GM12878 (cell line): ENCODE data around the gene C1orf52. TPM values are rescaled to one million over a fixed set of nuclear protein-coding genes. Genes with fewer than 3 reads are reported as not detected.
A peak's percentile ranks its signal among the peaks of the same experiment; 100 is the strongest.

Experiments
- PBX3 ChIP-seq: IDR thresholded peaks from 2 replicates; pipeline ENCODE4 v1.6.1; 2011; ENCODE audit warnings: mild to moderate bottlenecking, low read depth, low read length, moderate library complexity; ENCODE audit not compliant: insufficient replicate concordance
- polyA plus RNA-seq, 11 experiments: library from polyadenylated mRNA; depleted of rRNA in 4 of 11; unstranded in 6 of 11; stranded (reverse) in 5 of 11; fragments of >200 nt; fragmentation: Nextera tagmentation in 4 of 11; fragmentation: Illumina TruSeq in 1 of 11; extraction: Ambion mirVana in 4 of 11; extraction: Trizol in 1 of 11; gene quantifications; 1 replicate in 1 of 11; 2 replicates in 10 of 11; pipeline versions ENCODE4 v1.2.1 to v1.2.3, GENCODE V29; 2011 to 2016; ENCODE audit warnings: inconsistent platforms in 2 of 11, missing spikeins in 2 of 11, low read depth in 1 of 11
- small RNA-seq: library from RNA; depleted of rRNA; stranded (forward); fragments of <200 nt; gene quantifications from one replicate; pipeline ENCODE3, GENCODE V24; 2014
- total RNA-seq, 4 experiments: library from RNA; depleted of rRNA in 3 of 4; stranded (reverse); fragments of >200 nt in 3 of 4; fragmentation: Illumina TruSeq in 1 of 4; extraction: Trizol in 1 of 4; gene quantifications; 2 replicates each; pipeline versions ENCODE4 v1.2.1 to v1.2.3, GENCODE V29; 2013 to 2021

C1orf52 gene
- total and polyA plus RNA-seq, 10 of the 15 experiments (the other 5 are each of a cell fraction or from before 2014, with no cell fraction given): 9.4 to 39.5 (median 17.6) TPM

- peak; percentile 84 for TF ChIP-seq PBX3
- TF ChIP-seq, all 136 proteins: peak for 7
Observed at GRCh38 chr1:85200463-85201339, 58.8 kb downstream of the C1orf52 start, which contains the start of gene SYDE2 (continued).

Small RNA genes lying within 50 kb of the gene (small RNA-seq; reads per million reads assigned to genes)
- not detected for gene RF00019

Other genes starting within 250 kb of the C1orf52 start
- 2.3 and 2.5 TPM in 2 replicates for gene MCOLN3, start 211.2 kb downstream of the C1orf52 start, total RNA-seq (2014; rRNA removed)
- gene MCOLN3, start 211.2 kb downstream of the C1orf52 start, total RNA-seq (2014; rRNA removed; fragmentation: Illumina TruSeq; extraction: Trizol): 3.6 and 3.7 TPM in 2 replicates
- 3.2 and 4.1 TPM in 2 replicates for gene MCOLN3, start 211.2 kb downstream of the C1orf52 start, total RNA-seq (2021)
- gene MCOLN3, start 211.2 kb downstream of the C1orf52 start, polyA plus RNA-seq (2011; rRNA removed): 0.46 and 0.48 TPM in 2 replicates
- gene MCOLN3, start 211.2 kb downstream of the C1orf52 start, polyA plus RNA-seq (2014; fragmentation: Illumina TruSeq; extraction: Trizol): 6.1 and 6.5 TPM in 2 replicates
- gene MCOLN3, start 211.2 kb downstream of the C1orf52 start, polyA plus RNA-seq (2014; fragmentation: Nextera tagmentation; extraction: Ambion mirVana): 1 to 10 TPM; 2.0 to 2.7 TPM
- 6.6 and 7.4 TPM in 2 replicates for gene MCOLN3, start 211.2 kb downstream of the C1orf52 start, polyA plus RNA-seq (2014; rRNA removed)
- gene MCOLN3, start 211.2 kb downstream of the C1orf52 start, polyA plus RNA-seq (2016; fragmentation: Nextera tagmentation; extraction: Ambion mirVana): 1 to 10 TPM; 4.0 to 4.5 TPM
- gene SYDE2, start 58.6 kb downstream of the C1orf52 start, total RNA-seq (2014; rRNA removed): 2.6 and 3.6 TPM in 2 replicates
- gene SYDE2, start 58.6 kb downstream of the C1orf52 start, total RNA-seq (2014; rRNA removed; fragmentation: Illumina TruSeq; extraction: Trizol): 4.1 and 4.6 TPM in 2 replicates
- 3.3 and 3.8 TPM in 2 replicates for gene SYDE2, start 58.6 kb downstream of the C1orf52 start, total RNA-seq (2021)
- 0.03 TPM in 1 of 2 replicates, not detected in the other for gene SYDE2, start 58.6 kb downstream of the C1orf52 start, polyA plus RNA-seq (2011; rRNA removed)
- 1.8 and 2.5 TPM in 2 replicates for gene SYDE2, start 58.6 kb downstream of the C1orf52 start, polyA plus RNA-seq (2014; fragmentation: Illumina TruSeq; extraction: Trizol)
- under 1 TPM; 0.37 to 0.50 TPM for gene SYDE2, start 58.6 kb downstream of the C1orf52 start, polyA plus RNA-seq (2014; fragmentation: Nextera tagmentation; extraction: Ambion mirVana)
- gene SYDE2, start 58.6 kb downstream of the C1orf52 start, polyA plus RNA-seq (2014; rRNA removed): 1.2 and 1.3 TPM in 2 replicates
- gene SYDE2, start 58.6 kb downstream of the C1orf52 start, polyA plus RNA-seq (2016; fragmentation: Nextera tagmentation; extraction: Ambion mirVana): 1 to 10 TPM; 1.1 to 1.8 TPM
- gene BCL10, start 17.0 kb upstream of the C1orf52 start, total RNA-seq (2014; rRNA removed): 20.0 and 22.6 TPM in 2 replicates
- 21.7 and 23.7 TPM in 2 replicates for gene BCL10, start 17.0 kb upstream of the C1orf52 start, total RNA-seq (2014; rRNA removed; fragmentation: Illumina TruSeq; extraction: Trizol)
- gene BCL10, start 17.0 kb upstream of the C1orf52 start, total RNA-seq (2021): 25.3 and 28.1 TPM in 2 replicates
- 17.8 and 22.3 TPM in 2 replicates for gene BCL10, start 17.0 kb upstream of the C1orf52 start, polyA plus RNA-seq (2011; rRNA removed)
- 18.3 and 21.1 TPM in 2 replicates for gene BCL10, start 17.0 kb upstream of the C1orf52 start, polyA plus RNA-seq (2014; fragmentation: Illumina TruSeq; extraction: Trizol)
- gene BCL10, start 17.0 kb upstream of the C1orf52 start, polyA plus RNA-seq (2014; fragmentation: Nextera tagmentation; extraction: Ambion mirVana): 10 to 100 TPM; 16.7 to 19.0 TPM
- 10.6 and 11.8 TPM in 2 replicates for gene BCL10, start 17.0 kb upstream of the C1orf52 start, polyA plus RNA-seq (2014; rRNA removed)
- gene BCL10, start 17.0 kb upstream of the C1orf52 start, polyA plus RNA-seq (2016; fragmentation: Nextera tagmentation; extraction: Ambion mirVana): 10 to 100 TPM; 26.8 to 35.2 TPM
- not detected in 2 replicates for gene DDAH1, start 205.5 kb upstream of the C1orf52 start, total RNA-seq (2014; rRNA removed)
- not detected in 2 replicates for gene DDAH1, start 205.5 kb upstream of the C1orf52 start, total RNA-seq (2014; rRNA removed; fragmentation: Illumina TruSeq; extraction: Trizol)
- 0.21 and 0.44 TPM in 2 replicates for gene DDAH1, start 205.5 kb upstream of the C1orf52 start, total RNA-seq (2021)
- 0.88 and 1.1 TPM in 2 replicates for gene DDAH1, start 205.5 kb upstream of the C1orf52 start, polyA plus RNA-seq (2011; rRNA removed)
- not detected in 2 replicates for gene DDAH1, start 205.5 kb upstream of the C1orf52 start, polyA plus RNA-seq (2014; fragmentation: Illumina TruSeq; extraction: Trizol)
- gene DDAH1, start 205.5 kb upstream of the C1orf52 start, polyA plus RNA-seq (2014; fragmentation: Nextera tagmentation; extraction: Ambion mirVana): not detected
- gene DDAH1, start 205.5 kb upstream of the C1orf52 start, polyA plus RNA-seq (2014; rRNA removed): not detected in 2 replicates
- gene DDAH1, start 205.5 kb upstream of the C1orf52 start, polyA plus RNA-seq (2016; fragmentation: Nextera tagmentation; extraction: Ambion mirVana): under 1 TPM; 0.07 to 0.10 TPM